Measurements from ENCODE around the gene SYNGAP1. TPM values are rescaled to one million over a fixed set of nuclear protein-coding genes. Genes with fewer than 3 reads are reported as not detected.

SYNGAP1 gene
- polyA plus RNA-seq, 1 of the 3 experiments (the other 2 are of a cell fraction) = 8.8 TPM

DNA sequence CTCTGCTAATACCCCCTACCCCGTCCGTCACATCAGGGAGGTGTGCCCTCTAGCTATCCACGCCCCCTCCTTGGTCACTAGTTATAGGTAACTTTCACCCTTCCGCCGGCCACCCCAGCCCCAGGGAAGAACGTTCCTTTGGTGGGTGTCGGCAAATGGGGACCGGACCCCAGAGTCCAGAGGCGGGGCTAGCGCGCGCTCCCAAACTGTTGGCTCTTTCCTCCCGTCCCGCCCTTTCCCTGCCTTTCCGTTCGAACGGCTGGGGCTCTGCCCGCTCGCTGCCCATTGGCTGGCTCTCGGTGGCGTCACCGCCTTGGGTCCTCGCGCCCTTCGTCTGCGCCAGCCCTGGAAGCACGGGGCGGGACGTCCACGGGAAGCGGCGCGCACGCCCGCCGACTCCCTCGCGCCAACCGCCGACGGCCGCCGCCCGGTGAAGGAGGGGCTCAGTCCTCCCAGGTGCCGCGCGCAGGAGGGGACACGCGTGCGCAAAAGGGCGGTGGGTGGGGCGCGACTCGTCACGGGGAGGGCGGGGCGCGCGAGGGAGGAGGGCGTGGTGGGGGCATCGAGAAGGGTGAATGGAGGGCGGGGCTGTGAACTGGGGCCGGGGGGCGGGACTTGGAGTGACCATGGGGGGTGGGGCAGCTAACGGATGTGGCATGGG, 9.7 kb upstream of the SYNGAP1 start:
- Histone ChIP-seq H3K4me2 (peak overlapping the region; percentile 87), H3K4me3 (ENCODE audit: low read depth in 2 of 2, low read length in 1 of 2) (peak overlapping the region; percentile 71 to 76), H3K9ac (peak overlapping the region; percentile 90), H3K4me1 (ENCODE audit: control insufficient read depth in 1 of 2, insufficient read depth in 2 of 2, low read depth in 1 of 2, low read length in 1 of 2) (peaks cover 0 to 17% of the 10 kb centered on the region in 2 experiments; a peak in 1 of 4 replicates), H2AFZ (ENCODE audit: low read depth) (peak overlapping the region; percentile 85; the same call in 1 of the 2 replicates), H3K36me3 (replicated peaks in 1 of 2; ENCODE audit: control insufficient read depth in 1 of 2, insufficient read depth in 2 of 2, low read length in 1 of 2) (peaks cover 12 to 42% of the 10 kb centered on the region in 2 experiments), H3K27ac (ENCODE audit: low read depth in 2 of 2, low read length in 1 of 2) (peak overlapping the region; percentile 83 to 95), H3F3A (replicated peaks; ENCODE audit: insufficient read depth) (peaks cover 52% of the 10 kb centered on the region), H3K79me2 (ENCODE audit: insufficient read depth) (peaks cover 39% of the 10 kb centered on the region), H3K9me3 (no peaks in the 10 kb centered on the region), H3K9me2 (no peaks in the 10 kb centered on the region), H4K20me1 (ENCODE audit: insufficient read depth) (no peaks in the 10 kb centered on the region), H3K27me3 (ENCODE audit: insufficient read depth) (no peaks in the 10 kb centered on the region)
- ChIA-PET POLR2A (interaction anchor here (0.7 to 0.8 kb wide), 2 partner anchors 92 to 97 kb away, joined by 3 read pairs; partner anchors contain the start of gene ZBTB22), CTCF (interaction anchor here (0.9 to 3.1 kb wide), 4 partner anchors 9 to 133 kb away, joined by 3 to 10 read pairs (median 3); partner anchors contain the start of genes B3GALT4 and SYNGAP1)
- peak; percentile 98 for DNase-seq
- 3% methylated on average over 37 of the region's 65 CpGs for WGBS (ENCODE audit: low lambda C conversion rate)
- no peak; the same call in 1 of the 2 replicates for TF ChIP-seq NFIC (IDR thresholded peaks at IDR 0.05; ENCODE audit: borderline replicate concordance)
- TF ChIP-seq TEAD4 (IDR thresholded peaks at IDR 0.05; ENCODE audit: borderline replicate concordance, insufficient read depth) = no peak
- TF ChIP-seq NRF1 (IDR thresholded peaks at IDR 0.05; ENCODE audit: low read depth, low read length) = peak; percentile 71
- TF ChIP-seq RXRA (IDR thresholded peaks at IDR 0.05; ENCODE audit: borderline replicate concordance, low read depth) = no peak
- no peak for TF ChIP-seq FOSL2 (IDR thresholded peaks at IDR 0.05; ENCODE audit: borderline replicate concordance, low read depth)
- TF ChIP-seq, protein P1, sequence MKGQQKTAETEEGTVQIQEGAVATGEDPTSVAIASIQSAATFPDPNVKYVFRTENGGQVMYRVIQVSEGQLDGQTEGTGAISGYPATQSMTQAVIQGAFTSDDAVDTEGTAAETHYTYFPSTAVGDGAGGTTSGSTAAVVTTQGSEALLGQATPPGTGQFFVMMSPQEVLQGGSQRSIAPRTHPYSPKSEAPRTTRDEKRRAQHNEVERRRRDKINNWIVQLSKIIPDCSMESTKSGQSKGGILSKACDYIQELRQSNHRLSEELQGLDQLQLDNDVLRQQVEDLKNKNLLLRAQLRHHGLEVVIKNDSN (IDR thresholded peaks at IDR 0.05; ENCODE audit: borderline replicate concordance, low read depth) = no peak
- TF ChIP-seq FOXJ3 (CRISPR knock-in tag; IDR thresholded peaks at IDR 0.05) = peak; percentile 50; the same call in 1 of the 2 replicates
- peak; percentile 81 for TF ChIP-seq POLR2AphosphoS5 (IDR thresholded peaks at IDR 0.05; ENCODE audit: low read depth, low read length)
- TF ChIP-seq, protein P2, sequence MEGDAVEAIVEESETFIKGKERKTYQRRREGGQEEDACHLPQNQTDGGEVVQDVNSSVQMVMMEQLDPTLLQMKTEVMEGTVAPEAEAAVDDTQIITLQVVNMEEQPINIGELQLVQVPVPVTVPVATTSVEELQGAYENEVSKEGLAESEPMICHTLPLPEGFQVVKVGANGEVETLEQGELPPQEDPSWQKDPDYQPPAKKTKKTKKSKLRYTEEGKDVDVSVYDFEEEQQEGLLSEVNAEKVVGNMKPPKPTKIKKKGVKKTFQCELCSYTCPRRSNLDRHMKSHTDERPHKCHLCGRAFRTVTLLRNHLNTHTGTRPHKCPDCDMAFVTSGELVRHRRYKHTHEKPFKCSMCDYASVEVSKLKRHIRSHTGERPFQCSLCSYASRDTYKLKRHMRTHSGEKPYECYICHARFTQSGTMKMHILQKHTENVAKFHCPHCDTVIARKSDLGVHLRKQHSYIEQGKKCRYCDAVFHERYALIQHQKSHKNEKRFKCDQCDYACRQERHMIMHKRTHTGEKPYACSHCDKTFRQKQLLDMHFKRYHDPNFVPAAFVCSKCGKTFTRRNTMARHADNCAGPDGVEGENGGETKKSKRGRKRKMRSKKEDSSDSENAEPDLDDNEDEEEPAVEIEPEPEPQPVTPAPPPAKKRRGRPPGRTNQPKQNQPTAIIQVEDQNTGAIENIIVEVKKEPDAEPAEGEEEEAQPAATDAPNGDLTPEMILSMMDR (IDR thresholded peaks at IDR 0.05) = no peak
- peak; percentile 15; the same call in 1 of the 2 replicates for TF ChIP-seq TAF1 (IDR thresholded peaks at IDR 0.05; ENCODE audit: borderline replicate concordance, low read depth, low read length)
- TF ChIP-seq EZH2phosphoT487 (IDR thresholded peaks at IDR 0.05; ENCODE audit: borderline replicate concordance, low read depth) = no peak
- TF ChIP-seq GABPA (IDR thresholded peaks at IDR 0.05; ENCODE audit: low read depth) = peak; percentile 64
- TF ChIP-seq MXI1 (IDR thresholded peaks at IDR 0.05; ENCODE audit: low read depth, low read length) = peak; percentile 90
- no peak for TF ChIP-seq RCOR1 (IDR thresholded peaks at IDR 0.05; ENCODE audit: low read length)
- no peak; the same call in 1 of the 2 replicates for TF ChIP-seq JUND (IDR thresholded peaks at IDR 0.05)
- TF ChIP-seq EP300 (IDR thresholded peaks at IDR 0.05; ENCODE audit: borderline replicate concordance in 1 of 2, low read depth in 1 of 2, low read length in 1 of 2) = peak; percentile 8 to 38; a peak in 1 of 4 replicates
- TF ChIP-seq ELF1 (IDR thresholded peaks at IDR 0.05) = peak; percentile 56
- no peak for TF ChIP-seq GATA2 (CRISPR knock-in tag; IDR thresholded peaks at IDR 0.05)
- peak; percentile 65; the same call in 1 of the 2 replicates for TF ChIP-seq SIN3A (IDR thresholded peaks at IDR 0.05; ENCODE audit: borderline replicate concordance, low read depth, low read length)
- TF ChIP-seq, protein P3, sequence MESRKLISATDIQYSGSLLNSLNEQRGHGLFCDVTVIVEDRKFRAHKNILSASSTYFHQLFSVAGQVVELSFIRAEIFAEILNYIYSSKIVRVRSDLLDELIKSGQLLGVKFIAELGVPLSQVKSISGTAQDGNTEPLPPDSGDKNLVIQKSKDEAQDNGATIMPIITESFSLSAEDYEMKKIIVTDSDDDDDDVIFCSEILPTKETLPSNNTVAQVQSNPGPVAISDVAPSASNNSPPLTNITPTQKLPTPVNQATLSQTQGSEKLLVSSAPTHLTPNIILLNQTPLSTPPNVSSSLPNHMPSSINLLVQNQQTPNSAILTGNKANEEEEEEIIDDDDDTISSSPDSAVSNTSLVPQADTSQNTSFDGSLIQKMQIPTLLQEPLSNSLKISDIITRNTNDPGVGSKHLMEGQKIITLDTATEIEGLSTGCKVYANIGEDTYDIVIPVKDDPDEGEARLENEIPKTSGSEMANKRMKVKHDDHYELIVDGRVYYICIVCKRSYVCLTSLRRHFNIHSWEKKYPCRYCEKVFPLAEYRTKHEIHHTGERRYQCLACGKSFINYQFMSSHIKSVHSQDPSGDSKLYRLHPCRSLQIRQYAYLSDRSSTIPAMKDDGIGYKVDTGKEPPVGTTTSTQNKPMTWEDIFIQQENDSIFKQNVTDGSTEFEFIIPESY (IDR thresholded peaks at IDR 0.05; ENCODE audit: borderline replicate concordance, low read depth) = 0 out of 2 replicates have a peak, but pooled peaks have one; percentile 40
- no peak for TF ChIP-seq TCF12 (IDR thresholded peaks at IDR 0.05)
- TF ChIP-seq, protein P4, sequence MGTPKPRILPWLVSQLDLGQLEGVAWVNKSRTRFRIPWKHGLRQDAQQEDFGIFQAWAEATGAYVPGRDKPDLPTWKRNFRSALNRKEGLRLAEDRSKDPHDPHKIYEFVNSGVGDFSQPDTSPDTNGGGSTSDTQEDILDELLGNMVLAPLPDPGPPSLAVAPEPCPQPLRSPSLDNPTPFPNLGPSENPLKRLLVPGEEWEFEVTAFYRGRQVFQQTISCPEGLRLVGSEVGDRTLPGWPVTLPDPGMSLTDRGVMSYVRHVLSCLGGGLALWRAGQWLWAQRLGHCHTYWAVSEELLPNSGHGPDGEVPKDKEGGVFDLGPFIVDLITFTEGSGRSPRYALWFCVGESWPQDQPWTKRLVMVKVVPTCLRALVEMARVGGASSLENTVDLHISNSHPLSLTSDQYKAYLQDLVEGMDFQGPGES (IDR thresholded peaks at IDR 0.05; ENCODE audit: low read depth, low read length) = peak; percentile 30; the same call in 1 of the 2 replicates
- TF ChIP-seq, protein P5, sequence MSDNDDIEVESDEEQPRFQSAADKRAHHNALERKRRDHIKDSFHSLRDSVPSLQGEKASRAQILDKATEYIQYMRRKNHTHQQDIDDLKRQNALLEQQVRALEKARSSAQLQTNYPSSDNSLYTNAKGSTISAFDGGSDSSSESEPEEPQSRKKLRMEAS (IDR thresholded peaks at IDR 0.05; ENCODE audit: low read depth) = peak; percentile 91
- TF ChIP-seq, protein P6, sequence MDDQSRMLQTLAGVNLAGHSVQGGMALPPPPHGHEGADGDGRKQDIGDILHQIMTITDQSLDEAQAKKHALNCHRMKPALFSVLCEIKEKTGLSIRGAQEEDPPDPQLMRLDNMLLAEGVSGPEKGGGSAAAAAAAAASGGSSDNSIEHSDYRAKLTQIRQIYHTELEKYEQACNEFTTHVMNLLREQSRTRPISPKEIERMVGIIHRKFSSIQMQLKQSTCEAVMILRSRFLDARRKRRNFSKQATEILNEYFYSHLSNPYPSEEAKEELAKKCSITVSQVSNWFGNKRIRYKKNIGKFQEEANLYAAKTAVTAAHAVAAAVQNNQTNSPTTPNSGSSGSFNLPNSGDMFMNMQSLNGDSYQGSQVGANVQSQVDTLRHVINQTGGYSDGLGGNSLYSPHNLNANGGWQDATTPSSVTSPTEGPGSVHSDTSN (IDR thresholded peaks at IDR 0.05) = peak; percentile 77; the same call in 1 of the 2 replicates
- TF ChIP-seq SMC3 (IDR thresholded peaks at IDR 0.05; ENCODE audit: low read depth, low read length) = no peak
- peak; percentile 75 for TF ChIP-seq CHD2 (IDR thresholded peaks at IDR 0.05; ENCODE audit: low read length, partially characterized antibody)

Measured in SK-N-SH (cell line).